Kidney epithelial cell (primary cell): ENCODE measurements around the gene SLC22A16. TPM values are rescaled to one million over a fixed set of nuclear protein-coding genes. Genes with fewer than 3 reads are reported as not detected.

Experiments used
- DNase-seq: peaks from one replicate; pipeline ENCODE4 v3.0.0-alpha.2; 2010; ENCODE audit warnings: low read depth
- H3K27me3 ChIP-seq: 2 replicates; pipeline ENCODE4 v1.6.0; 2011; ENCODE audit warnings: low read length; ENCODE audit not compliant: control insufficient read depth, insufficient read depth
- H3K36me3 ChIP-seq: 2 replicates; pipeline ENCODE4 v1.5.1; 2011; ENCODE audit warnings: low read length; ENCODE audit not compliant: control insufficient read depth, insufficient read depth
- H3K4me3 ChIP-seq: 2 replicates; pipeline ENCODE4 v1.5.1; 2011; ENCODE audit warnings: low read depth, mild to moderate bottlenecking, control low read depth, low read length
- total RNA-seq: library from RNA; depleted of rRNA; stranded (reverse); fragments of >200 nt; gene quantifications from 2 replicates; pipeline ENCODE4 v1.2.3, GENCODE V29; 2015
- TF ChIP-seq, protein P1 (sequence below): IDR thresholded peaks from 2 replicates; pipeline ENCODE4 v1.5.1; 2011; ENCODE audit warnings: mild to moderate bottlenecking, moderate library complexity, low read length, control low read depth, inconsistent platforms; ENCODE audit not compliant: insufficient read depth, poor library complexity, severe bottlenecking

SLC22A16 gene
- total RNA-seq, 1 donor from 2014 or later = 0.71 TPM

DNA sequence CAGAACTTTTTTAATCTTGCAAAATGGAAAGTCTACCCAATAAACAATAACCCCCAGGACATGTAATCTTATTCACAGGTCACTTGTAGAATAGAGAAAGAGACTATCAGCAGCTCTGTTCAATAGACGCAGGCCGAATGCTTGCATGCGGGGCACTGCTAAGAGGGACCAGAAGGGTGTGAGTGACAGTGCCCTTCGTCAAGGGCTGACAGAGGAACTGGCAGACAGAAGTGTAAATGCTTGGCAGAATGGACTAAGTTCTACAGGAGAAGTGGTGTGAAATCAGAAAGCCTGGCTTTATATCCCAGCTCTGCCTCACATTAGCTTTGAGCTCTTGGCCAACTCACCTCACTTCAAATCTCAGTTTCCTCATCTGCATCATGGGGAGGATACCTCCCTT lies 82.0 kb downstream of the SLC22A16 start:
- TF ChIP-seq, protein P1, sequence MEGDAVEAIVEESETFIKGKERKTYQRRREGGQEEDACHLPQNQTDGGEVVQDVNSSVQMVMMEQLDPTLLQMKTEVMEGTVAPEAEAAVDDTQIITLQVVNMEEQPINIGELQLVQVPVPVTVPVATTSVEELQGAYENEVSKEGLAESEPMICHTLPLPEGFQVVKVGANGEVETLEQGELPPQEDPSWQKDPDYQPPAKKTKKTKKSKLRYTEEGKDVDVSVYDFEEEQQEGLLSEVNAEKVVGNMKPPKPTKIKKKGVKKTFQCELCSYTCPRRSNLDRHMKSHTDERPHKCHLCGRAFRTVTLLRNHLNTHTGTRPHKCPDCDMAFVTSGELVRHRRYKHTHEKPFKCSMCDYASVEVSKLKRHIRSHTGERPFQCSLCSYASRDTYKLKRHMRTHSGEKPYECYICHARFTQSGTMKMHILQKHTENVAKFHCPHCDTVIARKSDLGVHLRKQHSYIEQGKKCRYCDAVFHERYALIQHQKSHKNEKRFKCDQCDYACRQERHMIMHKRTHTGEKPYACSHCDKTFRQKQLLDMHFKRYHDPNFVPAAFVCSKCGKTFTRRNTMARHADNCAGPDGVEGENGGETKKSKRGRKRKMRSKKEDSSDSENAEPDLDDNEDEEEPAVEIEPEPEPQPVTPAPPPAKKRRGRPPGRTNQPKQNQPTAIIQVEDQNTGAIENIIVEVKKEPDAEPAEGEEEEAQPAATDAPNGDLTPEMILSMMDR = no peak
- DNase-seq = no peak

DNA sequence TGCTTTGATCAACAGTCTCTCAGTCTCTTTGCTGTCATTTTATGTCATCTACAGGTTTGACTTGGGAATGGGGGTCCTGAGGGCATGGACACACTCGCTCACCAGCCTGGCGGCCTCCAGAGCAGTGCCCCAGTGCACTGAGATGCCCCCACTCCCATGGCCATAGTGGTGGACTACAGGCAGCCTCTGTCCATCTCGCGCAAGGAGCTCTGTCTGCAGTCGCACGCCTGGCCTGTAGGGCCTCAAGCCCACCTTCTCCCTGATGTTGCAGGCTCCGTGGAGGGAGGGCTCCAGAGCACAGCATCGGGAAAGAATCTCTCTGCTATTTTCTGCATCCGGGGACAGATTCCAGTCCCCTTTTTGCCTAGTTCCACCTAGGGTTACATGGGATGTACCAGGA lies 83.7 kb downstream of the SLC22A16 start:
- Histone ChIP-seq H3K27me3 (no peaks in the 10 kb centered on the region), H3K4me3 (no peak overlapping the region), H3K36me3 (no peaks in the 10 kb centered on the region)
- no peak for DNase-seq
- TF ChIP-seq, protein P1 = no peak

More for the DNA sequence above, 82.0 kb downstream of the SLC22A16 start:
- no peaks in the 10 kb centered on the region for H3K36me3 ChIP-seq
- no peaks in the 10 kb centered on the region for H3K27me3 ChIP-seq
- H3K4me3 ChIP-seq = no peak overlapping the region

GRCh38 chr6:110390404-110390803 lies 86.0 kb downstream of the SLC22A16 start:
- TF ChIP-seq, protein P1 = no peak
- Histone ChIP-seq H3K36me3 (no peaks in the 10 kb centered on the region), H3K4me3 (no peak overlapping the region), H3K27me3 (no peaks in the 10 kb centered on the region)
- no peak for DNase-seq

GRCh38 chr6:110389689-110390382 lies 86.6 kb downstream of the SLC22A16 start:
- TF ChIP-seq, protein P1 = no peak
- Histone ChIP-seq H3K36me3 (no peaks in the 10 kb centered on the region), H3K4me3 (no peak overlapping the region), H3K27me3 (no peaks in the 10 kb centered on the region)
- no peak for DNase-seq

- TF ChIP-seq, protein P1 = no peak
- no peak overlapping the region for H3K4me3 ChIP-seq
- no peak for DNase-seq
- H3K36me3 ChIP-seq = no peaks in the 10 kb centered on the region
- H3K27me3 ChIP-seq = no peaks in the 10 kb centered on the region
These were observed 88.4 kb downstream of the SLC22A16 start for GRCh38 chr6:110387986-110388385.

GRCh38 chr6:110385458-110385863 lies 91.0 kb downstream of the SLC22A16 start:
- DNase-seq = no peak

More at GRCh38 chr6:110385458-110385863, 91.0 kb downstream of the SLC22A16 start:
- Histone ChIP-seq H3K27me3 (no peaks in the 10 kb centered on the region), H3K4me3 (no peak overlapping the region), H3K36me3 (no peaks in the 10 kb centered on the region)
- TF ChIP-seq, protein P1 = no peak
